CD4-positive, alpha-beta T cell treated with Interleukin-4 for 4 hours (primary cell): ENCODE data around the gene PCDH18.
"Not testable (repeated sequence)": the region's sequence is repeated elsewhere in the genome, so short reads cannot be mapped to it uniquely, and the experiment has no call there.

Source experiments
- DNase-seq: peaks from one replicate; pipeline ENCODE4 v3.0.0-alpha.2; 2020

Gene PCDH18, protein sequence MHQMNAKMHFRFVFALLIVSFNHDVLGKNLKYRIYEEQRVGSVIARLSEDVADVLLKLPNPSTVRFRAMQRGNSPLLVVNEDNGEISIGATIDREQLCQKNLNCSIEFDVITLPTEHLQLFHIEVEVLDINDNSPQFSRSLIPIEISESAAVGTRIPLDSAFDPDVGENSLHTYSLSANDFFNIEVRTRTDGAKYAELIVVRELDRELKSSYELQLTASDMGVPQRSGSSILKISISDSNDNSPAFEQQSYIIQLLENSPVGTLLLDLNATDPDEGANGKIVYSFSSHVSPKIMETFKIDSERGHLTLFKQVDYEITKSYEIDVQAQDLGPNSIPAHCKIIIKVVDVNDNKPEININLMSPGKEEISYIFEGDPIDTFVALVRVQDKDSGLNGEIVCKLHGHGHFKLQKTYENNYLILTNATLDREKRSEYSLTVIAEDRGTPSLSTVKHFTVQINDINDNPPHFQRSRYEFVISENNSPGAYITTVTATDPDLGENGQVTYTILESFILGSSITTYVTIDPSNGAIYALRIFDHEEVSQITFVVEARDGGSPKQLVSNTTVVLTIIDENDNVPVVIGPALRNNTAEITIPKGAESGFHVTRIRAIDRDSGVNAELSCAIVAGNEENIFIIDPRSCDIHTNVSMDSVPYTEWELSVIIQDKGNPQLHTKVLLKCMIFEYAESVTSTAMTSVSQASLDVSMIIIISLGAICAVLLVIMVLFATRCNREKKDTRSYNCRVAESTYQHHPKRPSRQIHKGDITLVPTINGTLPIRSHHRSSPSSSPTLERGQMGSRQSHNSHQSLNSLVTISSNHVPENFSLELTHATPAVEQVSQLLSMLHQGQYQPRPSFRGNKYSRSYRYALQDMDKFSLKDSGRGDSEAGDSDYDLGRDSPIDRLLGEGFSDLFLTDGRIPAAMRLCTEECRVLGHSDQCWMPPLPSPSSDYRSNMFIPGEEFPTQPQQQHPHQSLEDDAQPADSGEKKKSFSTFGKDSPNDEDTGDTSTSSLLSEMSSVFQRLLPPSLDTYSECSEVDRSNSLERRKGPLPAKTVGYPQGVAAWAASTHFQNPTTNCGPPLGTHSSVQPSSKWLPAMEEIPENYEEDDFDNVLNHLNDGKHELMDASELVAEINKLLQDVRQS

DNA sequence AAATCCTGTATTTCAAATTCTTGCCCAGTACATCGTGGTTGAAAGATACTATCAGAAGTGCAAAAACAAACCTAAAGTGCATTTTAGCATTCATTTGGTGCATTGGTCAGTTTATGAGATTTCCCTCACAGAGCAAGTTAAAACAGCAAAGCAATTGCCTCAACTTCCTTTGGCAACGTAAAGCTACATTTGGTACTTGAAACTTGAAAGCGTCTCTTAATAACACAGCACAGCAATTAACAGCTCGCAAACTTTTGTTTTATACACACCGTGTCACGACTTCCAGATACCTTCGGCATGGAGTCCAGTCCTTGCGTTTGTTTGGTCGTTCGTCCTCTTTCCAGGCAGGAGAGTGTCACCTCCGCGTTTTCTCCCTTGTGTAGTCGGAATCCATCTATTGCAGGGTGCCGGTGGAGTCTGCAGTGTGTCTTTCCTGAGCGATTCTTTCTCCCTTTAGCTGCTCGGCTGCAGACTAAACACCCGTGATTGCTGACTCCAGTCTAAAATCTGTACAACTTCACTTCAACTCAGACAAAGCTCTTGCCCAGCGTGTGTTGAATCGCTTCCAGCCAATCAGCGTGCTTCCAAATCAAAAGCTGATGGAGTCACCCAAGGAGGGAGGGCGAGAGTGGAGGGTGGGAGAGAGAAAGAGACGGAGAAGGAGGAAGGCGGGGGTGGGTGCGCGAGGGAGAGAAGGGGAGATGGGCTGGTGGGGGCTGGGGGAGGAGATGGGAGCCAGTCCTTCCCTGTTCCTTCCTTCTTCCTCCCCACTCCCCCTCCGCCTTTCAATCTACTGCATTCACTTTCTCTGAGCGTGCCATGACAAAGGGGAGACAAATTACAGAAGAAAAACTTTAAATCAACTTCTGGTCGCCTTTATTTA is at the start of gene PCDH18:
TSS of gene PCDH18 (minus strand) at position 509 of the 883 bp plus-strand sequence. CDS start at position 103, 406 bp downstream.
- DNase-seq: peak; percentile 15

DNA sequence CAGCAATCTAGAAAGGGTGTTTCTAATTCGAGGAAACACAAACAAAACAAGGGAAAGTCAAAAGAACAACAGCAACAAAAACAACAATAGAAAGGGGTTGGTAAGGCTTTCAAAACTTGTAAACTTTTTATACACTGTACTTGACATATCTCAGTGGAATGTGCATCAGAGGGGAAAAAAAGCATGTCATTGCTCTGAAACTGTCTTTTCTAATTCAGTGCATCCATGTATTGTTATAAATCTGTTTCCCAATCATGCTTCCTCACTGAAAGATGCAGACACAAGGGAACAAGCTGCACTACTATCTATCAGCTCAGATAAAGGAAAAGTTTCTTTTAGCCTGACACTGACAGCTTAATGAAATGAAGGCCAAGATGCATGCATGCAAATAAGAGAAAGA is 44.2 kb upstream of the PCDH18 start:
- no peak for DNase-seq

DNA sequence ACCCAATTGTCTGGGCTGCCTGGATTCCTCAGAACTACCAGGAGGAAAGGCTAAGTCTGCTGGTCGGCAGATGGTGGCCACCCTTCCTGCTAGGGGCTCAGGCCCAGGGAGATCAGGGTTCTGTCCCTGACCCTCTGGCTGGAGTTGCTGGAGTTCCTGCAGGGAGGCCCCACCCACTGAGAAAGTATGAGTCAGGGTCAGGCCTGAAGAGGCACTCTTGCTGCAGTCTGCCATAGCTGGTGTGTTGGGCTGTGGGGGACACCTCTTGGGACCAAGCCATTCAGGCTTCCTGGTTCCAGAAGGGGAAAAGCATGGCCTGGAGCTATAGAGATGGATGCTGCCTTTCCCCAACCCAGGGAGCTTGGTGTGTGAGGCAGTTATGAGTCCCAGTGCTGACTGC is 40.4 kb upstream of the PCDH18 start:
- DNase-seq: no peak

DNA sequence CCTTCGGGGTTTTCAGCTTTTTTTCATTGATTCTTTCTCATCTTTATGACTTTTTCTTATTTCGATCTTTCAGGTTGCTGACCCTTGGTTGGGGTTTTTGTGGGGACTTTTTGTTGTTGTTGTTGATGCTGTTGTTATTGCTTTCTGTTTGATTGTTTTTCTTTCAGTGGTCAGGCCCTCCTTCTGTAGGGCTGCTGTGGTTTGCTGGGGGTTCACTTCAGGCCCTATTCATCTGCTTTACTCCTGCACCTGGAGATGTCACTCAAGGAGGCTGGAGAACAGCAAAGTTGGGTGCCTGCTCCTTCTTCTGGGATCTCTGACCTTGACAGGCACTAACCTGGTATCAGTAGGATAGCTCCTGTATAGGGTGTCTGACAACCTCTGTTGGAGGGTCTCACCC is 39.9 kb upstream of the PCDH18 start:
- DNase-seq: no peak

DNA sequence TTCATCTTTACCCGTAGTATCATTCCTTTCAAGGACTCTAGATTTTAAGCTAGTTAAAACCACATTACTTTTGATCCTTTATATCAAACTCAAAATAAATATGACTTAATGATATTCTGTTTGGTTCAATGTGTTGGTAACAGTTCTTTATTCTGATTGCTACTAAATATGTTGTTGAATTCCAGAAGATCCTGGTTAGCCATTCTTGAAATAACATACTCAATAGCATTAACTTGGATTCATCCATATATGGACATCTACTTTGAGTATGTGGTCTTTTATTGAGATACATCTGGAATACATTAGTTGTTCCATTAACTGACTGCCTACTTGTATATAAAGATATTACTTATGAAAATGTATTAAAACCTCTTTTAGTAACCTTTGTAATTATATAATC is 27.5 kb upstream of the PCDH18 start:
- no peak for DNase-seq

DNA sequence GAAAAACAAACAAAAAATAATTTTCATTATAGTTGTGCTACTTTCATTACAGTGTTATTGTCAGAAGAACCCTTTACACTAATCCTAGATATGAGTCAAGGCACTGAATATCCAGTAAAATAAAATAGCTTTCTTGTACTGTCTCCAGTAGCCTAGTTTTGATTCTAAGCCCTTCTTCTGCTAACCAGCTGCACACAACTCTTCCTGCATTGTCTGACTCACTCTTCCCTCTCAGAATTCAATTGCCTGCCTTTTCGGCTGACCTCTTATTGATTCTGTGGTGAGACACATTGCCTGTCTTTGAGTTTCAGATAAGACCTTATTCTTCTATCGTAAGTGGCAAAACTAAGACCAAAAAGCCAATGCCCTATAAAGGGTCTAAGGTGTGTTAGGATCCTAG is 26.7 kb upstream of the PCDH18 start:
- DNase-seq: no peak

DNA sequence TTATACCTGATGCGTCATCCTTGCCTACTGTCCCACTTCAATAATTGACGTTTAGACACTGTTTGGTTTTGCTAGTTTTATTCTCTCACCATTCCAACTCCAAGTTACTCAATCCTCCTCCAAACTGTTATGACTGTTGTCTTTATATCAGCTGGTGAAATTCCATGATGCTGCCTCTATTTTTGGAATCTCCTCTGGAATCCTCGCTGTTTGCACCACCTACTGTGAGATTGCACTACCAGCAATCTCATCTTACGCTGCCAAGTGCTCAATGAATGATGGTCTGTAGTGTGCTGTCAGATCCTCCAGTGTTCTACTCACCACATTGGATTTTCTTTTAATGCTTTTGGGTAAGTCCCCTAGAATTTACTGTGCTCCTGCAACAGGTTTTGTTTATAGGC is 13.2 kb upstream of the PCDH18 start:
- no peak for DNase-seq

DNA sequence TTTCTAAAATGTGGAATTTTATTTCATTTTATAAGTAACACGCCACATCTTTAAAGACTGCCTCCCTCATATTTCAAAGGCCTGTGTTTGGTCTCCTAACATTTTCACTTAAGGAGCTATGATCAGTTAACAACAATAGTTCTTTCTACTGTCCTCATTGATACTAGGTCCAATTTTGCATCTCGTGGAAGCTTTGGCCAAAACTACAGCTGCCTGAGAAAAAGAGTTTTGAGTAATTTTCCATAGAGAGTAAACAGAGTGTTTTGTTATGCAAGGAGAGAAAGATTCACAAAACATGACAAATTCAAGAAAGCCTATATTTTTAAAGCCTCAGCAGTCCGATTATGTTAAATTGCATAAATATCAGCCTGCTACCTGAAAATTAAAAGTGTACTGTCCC is 11.4 kb upstream of the PCDH18 start:
- DNase-seq: no peak

DNA sequence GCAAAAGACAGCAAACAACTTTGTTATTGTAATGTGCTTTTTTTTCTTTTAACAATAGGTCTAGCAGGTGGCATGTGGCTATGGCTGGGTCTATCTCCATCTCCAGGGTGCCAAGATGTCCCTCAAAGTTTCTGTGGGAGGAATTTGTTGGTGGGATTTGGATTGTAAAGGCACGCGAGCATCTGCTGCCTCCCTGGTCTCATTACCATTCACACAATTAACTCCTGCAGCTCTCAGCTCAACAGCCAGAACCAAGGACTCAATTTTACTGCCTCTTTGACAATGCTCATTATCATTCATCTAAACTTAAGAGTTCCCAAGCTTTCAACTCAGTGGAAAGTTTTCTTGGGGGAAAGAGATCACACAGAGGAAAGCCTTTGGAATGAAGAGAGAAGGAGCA is 10.9 kb upstream of the PCDH18 start:
- no peak for DNase-seq

DNA sequence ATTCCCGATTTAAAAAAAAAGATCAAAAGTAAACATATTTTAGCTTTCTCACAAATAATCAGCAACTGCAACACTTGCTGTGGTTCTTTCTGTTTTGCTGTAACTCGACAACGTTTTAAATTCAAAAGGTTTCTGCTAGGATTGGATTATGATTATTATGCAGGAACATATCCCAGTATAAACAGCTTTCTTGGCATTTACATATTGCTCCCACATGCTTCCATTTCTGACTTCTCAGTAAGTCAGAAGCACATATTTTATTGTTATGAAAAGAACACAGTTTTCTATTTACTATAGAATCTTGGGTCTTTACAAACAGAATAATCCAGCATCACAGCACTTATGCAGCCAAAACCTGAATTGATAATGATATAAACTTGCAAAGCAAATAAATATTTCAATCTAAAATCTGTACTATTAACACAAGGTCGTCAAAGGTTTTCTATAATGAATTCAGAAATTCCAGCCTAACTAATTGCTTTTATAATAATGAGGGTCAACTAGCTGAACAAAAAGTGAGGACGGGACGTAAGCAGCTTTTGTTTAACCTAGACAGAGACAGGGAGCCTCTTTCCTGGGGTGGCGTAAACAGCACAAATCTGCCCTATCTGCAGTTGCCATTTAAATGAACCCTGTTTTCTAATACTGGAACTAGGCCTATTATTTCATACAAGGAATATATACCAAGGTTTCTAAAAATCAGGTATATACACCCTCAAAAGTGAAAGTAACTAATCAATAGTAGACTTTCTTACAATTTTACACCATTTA is 9.8 kb upstream of the PCDH18 start:
- DNase-seq: no peak

DNA sequence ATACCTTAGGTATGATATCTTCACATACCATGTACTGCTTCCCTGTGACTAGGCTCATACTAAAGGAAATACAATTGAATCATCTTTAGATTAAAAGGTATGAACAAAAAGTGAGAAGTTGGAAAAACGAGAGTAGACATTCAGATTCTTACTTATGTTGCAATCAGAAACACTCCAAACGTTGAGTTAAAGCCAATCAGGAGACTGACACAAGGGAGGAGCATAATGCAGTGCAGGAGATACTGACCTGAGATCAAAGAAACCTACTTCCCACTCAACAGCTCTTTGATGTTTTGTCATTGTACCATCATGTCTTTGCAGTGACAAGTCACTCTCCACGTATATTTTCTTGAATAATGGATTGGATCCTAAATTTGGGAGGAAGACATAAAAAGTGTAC is 8.9 kb upstream of the PCDH18 start:
- no peak for DNase-seq

DNA sequence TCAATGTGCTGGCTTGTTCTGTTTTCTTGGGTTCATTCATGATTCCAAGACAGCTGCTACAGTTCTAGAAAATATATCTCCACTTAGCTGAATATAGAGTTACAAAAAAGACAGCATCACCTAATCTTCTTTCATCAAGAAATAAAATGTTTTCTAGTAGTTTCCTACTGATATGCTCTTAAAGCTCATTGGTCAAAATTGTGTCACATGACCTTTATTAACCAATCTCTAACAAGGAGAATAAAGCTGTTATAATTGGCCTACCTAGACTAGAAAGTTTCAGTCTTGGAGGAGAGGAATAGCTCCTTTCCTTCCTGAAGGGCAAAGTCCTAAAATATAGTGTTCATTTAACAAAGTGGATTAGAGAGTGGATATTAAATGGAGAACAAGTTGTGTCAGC is 8.1 kb upstream of the PCDH18 start:
- no peak for DNase-seq

DNA sequence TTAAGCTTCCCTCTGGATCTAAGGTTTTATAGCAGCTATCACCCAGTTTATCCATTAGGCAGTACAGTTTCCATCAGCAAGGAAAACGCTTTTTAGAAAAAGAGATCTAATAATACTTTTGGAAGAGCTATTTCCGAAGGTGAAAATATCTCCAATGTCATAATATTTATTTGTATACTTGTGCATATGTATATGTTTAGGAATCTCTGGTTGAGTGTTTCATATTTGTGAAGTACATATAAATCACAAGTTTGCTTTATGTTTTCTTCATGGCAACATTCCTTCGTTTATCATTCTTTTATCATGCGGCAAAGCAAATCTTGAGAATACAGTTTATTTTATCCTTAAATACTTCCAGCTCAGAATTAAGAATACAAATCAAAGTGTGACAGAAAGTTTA is 6.2 kb upstream of the PCDH18 start:
- no peak for DNase-seq

DNA sequence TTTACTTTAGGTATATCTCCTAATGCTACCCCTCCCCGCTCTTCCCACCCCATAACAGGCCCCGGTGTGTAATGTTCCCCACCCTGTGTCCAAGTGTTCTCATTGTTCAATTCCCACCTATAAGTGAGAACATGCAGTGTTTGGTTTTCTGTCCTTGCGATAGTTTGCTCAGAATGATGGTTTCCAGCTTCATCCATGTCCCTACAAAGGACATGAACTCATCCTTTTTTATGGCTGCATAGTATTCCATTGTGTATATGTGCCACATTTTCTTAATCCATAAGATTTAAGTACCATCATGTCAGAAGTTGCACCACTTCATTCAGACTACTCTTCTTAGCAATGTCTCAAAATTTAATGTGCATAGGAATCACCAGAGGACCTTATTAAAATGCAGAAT is 5.5 kb upstream of the PCDH18 start:
- not testable (repeated sequence) for DNase-seq

DNA sequence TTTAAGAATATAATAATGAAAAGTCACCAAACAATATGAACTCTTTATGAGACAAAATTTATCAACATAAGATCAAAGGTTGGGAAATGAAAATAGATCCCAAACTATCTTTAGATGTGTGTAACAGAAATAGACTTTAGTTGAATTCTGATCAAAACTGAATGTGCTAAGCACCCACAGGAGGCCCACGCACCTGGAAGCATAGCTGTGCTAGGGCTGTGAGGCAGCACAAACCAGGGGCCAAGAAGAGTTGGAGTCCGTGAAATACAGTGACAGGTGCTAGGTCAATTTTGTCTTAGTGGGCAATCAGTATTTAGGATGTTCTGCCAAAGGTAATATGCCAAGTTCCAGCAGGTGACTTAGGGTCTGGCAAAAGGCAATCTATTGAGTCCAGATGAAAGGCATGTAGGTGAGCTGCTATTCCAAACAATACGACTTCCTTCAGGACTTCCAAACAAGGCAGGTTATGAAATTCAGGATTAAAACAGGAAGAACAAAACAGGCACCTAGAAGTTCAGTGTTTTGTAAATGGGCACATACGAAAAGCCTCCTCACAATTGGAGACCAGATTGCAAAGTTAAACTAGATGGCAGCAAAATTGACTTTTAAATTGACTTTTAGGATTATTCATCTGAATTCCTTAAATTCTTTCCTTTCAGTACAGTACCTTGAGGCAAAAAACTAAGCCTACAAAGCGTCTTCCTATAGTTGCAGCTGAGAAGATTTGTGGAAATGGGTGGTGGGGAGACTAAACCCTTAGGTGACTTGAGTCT is 4.7 kb upstream of the PCDH18 start:
- DNase-seq: no peak

DNA sequence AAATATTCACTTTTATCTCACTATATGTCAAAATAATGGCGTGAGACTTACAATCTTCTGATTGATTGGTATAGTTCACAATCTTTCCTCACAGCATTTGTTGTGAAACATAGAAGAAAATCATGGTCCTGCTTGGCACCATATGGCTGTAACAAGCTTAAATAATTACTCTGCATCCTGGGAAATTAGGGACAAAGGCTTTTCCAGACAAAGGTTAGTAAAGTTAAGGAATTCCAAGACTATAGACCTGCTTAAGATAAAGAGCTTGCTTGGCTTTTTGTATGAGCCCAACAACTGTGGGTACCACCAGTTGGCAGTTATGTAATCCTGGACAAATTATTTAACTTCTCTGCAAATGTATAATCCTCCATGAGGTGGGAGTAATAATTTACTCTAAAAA is 3.4 kb upstream of the PCDH18 start:
- DNase-seq: no peak

DNA sequence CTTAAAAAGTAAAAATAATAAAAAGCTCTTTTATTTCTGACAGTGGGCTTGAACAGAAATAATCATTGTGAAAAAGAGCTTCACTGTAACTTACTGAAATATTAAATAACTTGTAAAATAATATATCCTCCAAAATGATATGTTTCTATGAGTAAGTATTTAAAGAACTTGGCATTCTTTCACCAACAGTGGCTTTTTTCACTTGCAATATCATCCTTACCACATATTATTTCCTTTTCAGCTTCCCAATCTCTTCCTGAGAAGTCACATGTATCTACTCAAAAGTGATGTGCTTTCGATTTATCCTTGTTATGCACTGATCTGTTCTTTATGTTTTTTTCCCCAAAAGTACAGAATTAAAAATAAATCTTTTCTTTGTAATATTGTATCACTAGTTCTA is 2.2 kb upstream of the PCDH18 start:
- DNase-seq: no peak

DNA sequence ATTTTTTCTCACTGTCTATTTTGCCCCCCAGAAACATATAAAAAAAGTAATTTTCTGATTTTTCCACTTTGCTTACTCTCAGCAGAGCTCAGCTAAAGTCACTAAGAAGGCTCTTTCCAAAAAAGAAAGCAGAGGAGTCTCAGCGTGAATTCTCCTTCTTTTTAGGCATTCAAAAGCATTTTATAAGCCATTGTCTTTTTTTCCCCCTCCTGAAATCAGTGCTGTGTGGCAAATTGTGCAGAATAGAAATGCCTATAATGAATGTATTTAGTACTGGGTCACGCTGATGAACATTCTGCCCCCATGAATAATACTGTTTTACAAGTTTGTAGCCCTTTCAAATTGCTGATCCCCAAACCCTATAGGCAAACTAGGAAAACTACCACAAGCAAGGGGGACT is 1.6 kb upstream of the PCDH18 start:
- no peak for DNase-seq

DNA sequence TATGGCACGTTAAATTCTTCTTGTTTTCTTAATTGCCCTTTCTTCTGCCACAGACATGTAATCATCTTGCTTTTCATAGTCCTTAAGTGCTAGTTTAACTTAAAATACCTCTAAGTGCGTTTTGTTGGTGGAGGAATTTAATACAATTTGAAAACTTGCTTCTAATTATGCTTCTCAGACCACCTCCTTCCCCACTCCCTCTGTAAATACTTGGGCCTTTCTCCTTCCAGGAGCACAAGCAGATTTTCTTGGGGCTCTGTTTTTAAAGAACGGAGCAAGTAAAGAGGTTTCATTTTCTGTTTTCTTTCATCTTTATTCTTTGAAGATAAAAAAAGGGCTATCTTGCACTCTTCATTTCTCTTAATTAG is 559 bp upstream of the PCDH18 start:
- no peak for DNase-seq

DNA sequence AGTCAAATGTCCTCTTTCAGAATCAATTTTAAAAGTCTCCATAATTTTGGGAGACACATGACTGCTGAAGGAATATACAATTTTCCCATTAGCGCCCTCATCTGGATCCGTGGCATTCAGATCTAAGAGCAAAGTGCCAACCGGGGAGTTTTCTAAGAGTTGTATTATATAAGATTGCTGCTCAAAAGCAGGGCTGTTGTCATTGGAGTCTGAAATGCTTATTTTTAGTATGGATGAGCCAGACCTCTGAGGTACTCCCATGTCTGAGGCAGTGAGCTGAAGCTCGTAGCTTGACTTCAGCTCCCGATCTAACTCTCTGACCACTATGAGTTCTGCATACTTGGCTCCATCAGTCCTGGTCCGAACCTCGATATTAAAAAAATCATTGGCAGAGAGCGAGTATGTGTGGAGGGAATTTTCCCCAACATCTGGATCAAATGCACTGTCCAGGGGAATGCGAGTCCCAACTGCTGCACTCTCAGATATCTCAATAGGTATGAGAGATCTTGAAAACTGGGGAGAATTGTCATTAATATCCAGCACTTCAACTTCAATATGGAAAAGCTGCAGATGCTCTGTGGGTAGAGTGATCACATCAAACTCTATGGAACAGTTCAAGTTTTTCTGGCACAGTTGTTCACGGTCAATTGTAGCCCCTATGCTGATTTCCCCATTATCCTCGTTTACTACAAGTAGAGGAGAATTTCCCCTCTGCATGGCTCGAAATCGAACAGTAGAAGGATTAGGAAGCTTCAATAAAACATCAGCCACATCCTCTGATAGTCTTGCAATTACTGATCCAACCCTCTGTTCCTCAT is 917 bp downstream of the PCDH18 start:
- no peak for DNase-seq
